ENCODE data around the gene NKX6-1. TPM values are rescaled to one million over a fixed set of nuclear protein-coding genes. Genes with fewer than 3 reads are reported as not detected.

NKX6-1 gene
- total RNA-seq, 1 donor from 2014 or later: not detected

DNA sequence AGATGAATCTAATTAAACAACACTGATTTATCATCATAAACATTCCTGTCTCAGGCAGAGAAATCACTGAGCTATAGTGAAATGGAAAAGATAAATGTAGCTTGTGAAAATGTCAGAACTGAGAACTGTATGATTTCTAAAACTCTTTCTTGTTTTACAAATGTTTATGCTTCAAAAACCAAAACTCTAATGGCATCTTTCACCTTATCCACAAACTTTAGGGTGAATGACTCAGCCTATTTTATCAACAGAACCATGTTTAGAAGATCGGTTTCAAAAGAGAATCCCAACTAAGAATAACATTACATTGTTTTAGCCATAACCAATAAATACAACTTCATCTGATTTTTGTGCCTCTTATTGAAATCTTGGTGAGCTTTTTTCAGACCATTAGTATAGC lies 21.4 kb downstream of the NKX6-1 start:
- no peak for DNase-seq

DNA sequence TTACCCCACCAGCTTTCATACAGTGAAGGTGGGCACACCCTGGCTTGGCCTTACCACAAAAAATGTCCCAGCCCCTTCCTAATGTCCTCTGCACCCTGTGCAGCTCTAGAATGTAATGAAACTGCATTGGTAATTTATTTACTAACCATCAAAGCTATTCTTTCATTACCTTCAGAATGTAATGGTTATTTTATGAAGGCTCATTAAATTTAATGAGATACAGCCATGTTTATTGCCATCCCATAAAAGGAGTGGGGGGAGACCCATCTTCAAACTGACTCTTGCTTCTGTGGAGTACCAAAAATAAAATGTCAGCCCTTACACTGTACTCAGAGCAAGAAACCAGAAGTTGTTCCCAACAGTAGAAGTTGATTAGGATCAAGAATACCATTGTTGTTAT lies 25.0 kb downstream of the NKX6-1 start:
- no peak for DNase-seq

- DNase-seq: no peak
Measured at GRCh38 chr4:84472154-84472553, 26.9 kb downstream of the NKX6-1 start.

- DNase-seq: no peak
Measured at GRCh38 chr4:84470204-84470785, 28.8 kb downstream of the NKX6-1 start.

DNA sequence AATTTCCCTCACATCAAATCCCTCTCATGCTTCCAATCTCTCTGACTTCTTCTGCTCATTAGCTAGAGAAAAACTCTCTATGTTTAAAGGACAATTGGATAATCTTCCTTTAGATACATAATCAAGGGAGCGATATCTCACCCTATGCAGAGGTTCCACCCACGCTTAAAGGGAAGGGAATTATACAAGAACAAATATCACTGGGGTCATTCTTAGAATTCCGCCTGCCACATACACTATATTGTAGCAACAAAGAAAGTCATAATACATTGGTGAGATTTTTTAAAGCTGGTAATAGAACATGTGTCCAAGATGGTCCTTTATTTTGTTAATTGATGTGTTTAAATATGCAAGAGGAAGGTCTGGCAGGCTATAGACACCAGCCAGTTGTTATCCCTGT lies 31.5 kb downstream of the NKX6-1 start:
- DNase-seq: no peak

- no peak for DNase-seq
Measured at GRCh38 chr4:84459783-84460182, 39.3 kb downstream of the NKX6-1 start.

DNA sequence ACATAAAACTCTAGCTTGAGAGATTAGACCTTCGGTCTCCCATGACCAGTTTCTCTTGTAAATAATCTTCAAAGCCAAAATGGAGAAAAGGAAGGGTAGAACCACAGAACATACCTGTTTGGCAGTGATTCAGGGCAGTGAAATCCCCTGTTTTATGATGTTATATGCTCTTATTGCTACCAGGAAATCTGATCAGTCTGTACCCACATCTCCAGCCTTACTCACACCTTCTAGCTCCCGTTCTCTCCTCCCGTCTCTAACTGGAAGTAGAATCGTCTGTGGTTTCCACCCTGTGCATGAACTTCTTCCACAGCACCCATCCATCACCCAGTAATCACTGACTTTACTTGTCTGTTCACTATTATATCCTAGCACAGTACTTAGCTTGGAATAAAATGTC lies 42.9 kb downstream of the NKX6-1 start:
- DNase-seq: no peak

GRCh38 chr4:84455697-84456096 lies 43.4 kb downstream of the NKX6-1 start:
- no peak for DNase-seq

DNA sequence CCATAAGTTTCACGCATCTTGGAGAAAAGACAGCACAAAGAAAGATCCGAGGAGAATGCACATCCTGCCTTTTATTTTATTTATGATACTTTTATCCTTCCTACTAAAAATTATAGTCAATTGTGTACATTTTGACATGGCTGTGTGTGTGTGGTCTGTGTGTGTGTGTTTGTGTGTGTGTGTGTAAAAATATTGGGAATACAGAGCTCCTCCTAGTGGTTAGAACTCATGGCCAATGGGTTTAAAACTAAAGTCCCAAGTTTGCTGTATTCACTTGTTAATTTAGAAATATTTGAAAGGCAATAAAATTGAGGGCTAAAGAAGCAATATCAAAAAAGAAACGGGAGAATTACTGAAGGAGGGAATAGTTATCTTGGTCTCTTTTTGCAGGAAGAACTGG lies 47.5 kb downstream of the NKX6-1 start:
- no peak for DNase-seq

DNA sequence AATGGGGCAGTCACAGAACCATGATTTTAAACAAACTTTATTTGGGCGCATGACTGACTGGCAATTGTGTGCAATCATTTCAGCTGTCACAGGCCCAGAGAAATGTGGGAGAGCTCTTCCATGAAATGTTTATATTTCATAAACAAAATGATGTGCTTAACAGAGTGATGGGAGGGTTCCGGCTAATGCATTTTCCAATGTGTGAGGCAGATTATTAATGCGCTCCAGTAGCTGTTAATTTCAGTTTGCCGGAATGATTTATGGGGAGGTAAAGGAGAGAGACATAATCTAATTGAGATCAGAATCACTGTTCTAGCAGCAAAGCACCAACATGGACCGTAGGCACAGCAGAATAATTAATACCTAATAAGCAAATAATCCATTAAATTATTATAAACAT lies 55.6 kb downstream of the NKX6-1 start:
- no peak for DNase-seq

DNA sequence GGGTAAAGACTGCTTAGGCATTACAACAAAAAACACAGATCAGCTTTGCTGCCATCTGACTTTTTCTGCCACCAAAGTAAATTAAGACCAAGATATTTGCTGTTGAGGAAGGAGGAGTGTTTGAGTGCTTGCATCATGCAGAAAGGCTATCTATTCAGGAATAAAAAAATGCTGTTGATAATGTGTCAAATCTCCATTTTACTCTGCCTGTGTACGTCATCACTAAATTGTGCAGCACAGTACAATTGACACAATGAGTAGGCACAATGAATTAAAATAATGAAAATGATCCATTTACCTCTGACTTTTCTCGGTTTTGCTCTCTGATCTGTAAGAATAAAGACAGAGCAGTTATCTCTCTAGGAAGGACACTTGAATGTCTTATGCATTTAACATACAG lies 56.3 kb downstream of the NKX6-1 start:
- DNase-seq: no peak

Small RNA genes lying within 50 kb of the gene (small RNA-seq; reads per million reads assigned to genes)
- gene RPL3P13: not detected

Other genes starting within 250 kb of the NKX6-1 start
- 9.4 TPM for gene CDS1, start 83.8 kb upstream of the NKX6-1 start, total RNA-seq

Data from occipital lobe (tissue), 3 donors.